GM12874 (cell line): ENCODE measurements around the gene ZNF491.

Source experiments
- CTCF ChIP-seq: IDR thresholded peaks from 2 replicates; pipeline ENCODE4 v1.5.1; 2011; ENCODE audit warnings: low read depth, mild to moderate bottlenecking, control low read depth, low read length, moderate library complexity; ENCODE audit not compliant: insufficient read depth

ZNF491 gene

GRCh38 chr19:11843722-11844121, 45.4 kb downstream of the ZNF491 start:
- TF ChIP-seq CTCF: no peak

GRCh38 chr19:11848200-11848593, 49.9 kb downstream of the ZNF491 start:
- TF ChIP-seq CTCF: no peak

- no peak for TF ChIP-seq CTCF
Measured at GRCh38 chr19:11848594-11849469, 50.5 kb downstream of the ZNF491 start, which contains the start of gene ZNF439. TSS of gene ZNF439 (plus strand) at chr19:11848726. CDS start at chr19:11848868, 142 bp downstream.

- TF ChIP-seq CTCF: no peak
Measured at GRCh38 chr19:11853358-11853757, 55.0 kb downstream of the ZNF491 start.

- no peak for TF ChIP-seq CTCF
Measured at GRCh38 chr19:11856596-11857250, 58.4 kb downstream of the ZNF491 start.
